HEK293T (cell line): Measurements from ENCODE around the gene JAML.

Experiments used
- ARNT ChIP-seq: fragments of 450-650 bp; IDR thresholded peaks from 2 replicates; pipeline ENCODE4 v1.6.1; 2017; ENCODE audit warnings: mild to moderate bottlenecking
- BHLHE40 ChIP-seq: fragments of 450-650 bp; IDR thresholded peaks from 2 replicates; pipeline ENCODE4 v1.6.1; 2016; ENCODE audit warnings: mild to moderate bottlenecking, moderate library complexity, borderline replicate concordance
- ELF4 ChIP-seq: fragments of 450-650 bp; IDR thresholded peaks from 2 replicates; pipeline ENCODE4 v1.6.1; 2017; ENCODE audit warnings: antibody characterized with exemption
- FOXA1 ChIP-seq: fragments of 450-650 bp; IDR thresholded peaks from 2 replicates; pipeline ENCODE4 v1.6.1; 2016; ENCODE audit warnings: mild to moderate bottlenecking
- FOXK2 ChIP-seq: fragments of 450-650 bp; IDR thresholded peaks from 2 replicates; pipeline ENCODE4 v1.6.1; 2016; ENCODE audit warnings: mild to moderate bottlenecking
- FOXM1 ChIP-seq: fragments of 450-650 bp; IDR thresholded peaks from 2 replicates; pipeline ENCODE4 v1.6.1; 2017; ENCODE audit warnings: mild to moderate bottlenecking, borderline replicate concordance
- L3MBTL2 ChIP-seq: fragments of 450-650 bp; conservative IDR thresholded peaks from 2 replicates; pipeline ENCODE4 v1.6.1; 2016; ENCODE audit warnings: mild to moderate bottlenecking
- NFRKB ChIP-seq: fragments of 450-650 bp; IDR thresholded peaks from 2 replicates; pipeline ENCODE4 v1.6.1; 2016; ENCODE audit warnings: mild to moderate bottlenecking, moderate library complexity
- PKNOX1 ChIP-seq: fragments of 450-650 bp; IDR thresholded peaks from 2 replicates; pipeline ENCODE4 v1.6.1; 2016
- SP1 ChIP-seq: fragments of 450-650 bp; IDR thresholded peaks from 2 replicates; pipeline ENCODE4 v1.6.1; 2017
- SUZ12 ChIP-seq: fragments of 450-650 bp; IDR thresholded peaks from 2 replicates; pipeline ENCODE4 v1.6.1; 2016; ENCODE audit warnings: mild to moderate bottlenecking
- ZNF384 ChIP-seq: fragments of 450-650 bp; IDR thresholded peaks from 2 replicates; pipeline ENCODE4 v1.6.1; 2016

DNA sequence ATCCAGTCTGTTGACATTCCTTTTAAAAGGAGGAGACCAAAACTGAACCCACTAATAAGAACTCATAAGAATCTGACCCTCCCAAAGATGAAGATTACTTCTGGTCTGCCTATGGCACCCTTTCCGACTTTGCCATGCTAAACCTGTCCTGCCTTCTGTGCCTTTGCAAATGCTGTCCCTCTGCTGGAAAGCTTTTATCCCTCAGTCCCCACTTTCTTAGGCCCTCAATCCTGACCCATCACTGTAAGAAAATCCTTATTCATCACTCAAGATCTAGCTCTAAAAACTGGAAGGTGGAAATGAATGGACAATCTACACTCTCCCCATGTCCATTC is 16.9 kb upstream of the JAML start:
- TF ChIP-seq NFRKB (no peak), ARNT (no peak), ZNF384 (no peak), BHLHE40 (no peak), FOXK2 (no peak), SP1 (no peak), FOXA1 (no peak), PKNOX1 (no peak), SUZ12 (no peak), FOXM1 (no peak), ELF4 (no peak), L3MBTL2 (no peak)
